ENCODE data around the gene MDFI.

The MDFI gene

DNA sequence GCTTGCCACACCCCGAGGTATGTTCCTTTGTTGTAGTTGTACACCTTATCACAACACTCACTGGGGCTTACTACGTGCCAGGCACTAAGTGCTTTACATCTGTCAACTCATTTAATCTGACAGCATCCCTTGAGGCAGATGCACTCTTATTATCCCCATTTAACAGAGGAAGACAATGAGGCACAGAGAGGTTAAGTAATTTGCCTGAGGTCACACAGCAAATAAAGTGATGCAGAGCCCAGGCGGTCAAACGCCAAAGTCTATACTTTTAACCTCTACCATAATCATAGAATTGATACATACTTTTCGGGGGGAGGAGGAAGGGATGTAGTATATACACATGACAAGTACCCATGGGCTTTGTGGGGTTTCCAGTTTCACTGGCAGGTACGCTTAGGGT, 37.7 kb downstream of the MDFI start:
- no peak overlapping the region for H3K4me3 ChIP-seq (ENCODE audit: low read length)
- DNase-seq (ENCODE audit: low read depth), result no peak
- TF ChIP-seq, protein P1, sequence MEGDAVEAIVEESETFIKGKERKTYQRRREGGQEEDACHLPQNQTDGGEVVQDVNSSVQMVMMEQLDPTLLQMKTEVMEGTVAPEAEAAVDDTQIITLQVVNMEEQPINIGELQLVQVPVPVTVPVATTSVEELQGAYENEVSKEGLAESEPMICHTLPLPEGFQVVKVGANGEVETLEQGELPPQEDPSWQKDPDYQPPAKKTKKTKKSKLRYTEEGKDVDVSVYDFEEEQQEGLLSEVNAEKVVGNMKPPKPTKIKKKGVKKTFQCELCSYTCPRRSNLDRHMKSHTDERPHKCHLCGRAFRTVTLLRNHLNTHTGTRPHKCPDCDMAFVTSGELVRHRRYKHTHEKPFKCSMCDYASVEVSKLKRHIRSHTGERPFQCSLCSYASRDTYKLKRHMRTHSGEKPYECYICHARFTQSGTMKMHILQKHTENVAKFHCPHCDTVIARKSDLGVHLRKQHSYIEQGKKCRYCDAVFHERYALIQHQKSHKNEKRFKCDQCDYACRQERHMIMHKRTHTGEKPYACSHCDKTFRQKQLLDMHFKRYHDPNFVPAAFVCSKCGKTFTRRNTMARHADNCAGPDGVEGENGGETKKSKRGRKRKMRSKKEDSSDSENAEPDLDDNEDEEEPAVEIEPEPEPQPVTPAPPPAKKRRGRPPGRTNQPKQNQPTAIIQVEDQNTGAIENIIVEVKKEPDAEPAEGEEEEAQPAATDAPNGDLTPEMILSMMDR (conservative IDR thresholded peaks at IDR 0.05; ENCODE audit: low read depth, low read length), result no peak

DNA sequence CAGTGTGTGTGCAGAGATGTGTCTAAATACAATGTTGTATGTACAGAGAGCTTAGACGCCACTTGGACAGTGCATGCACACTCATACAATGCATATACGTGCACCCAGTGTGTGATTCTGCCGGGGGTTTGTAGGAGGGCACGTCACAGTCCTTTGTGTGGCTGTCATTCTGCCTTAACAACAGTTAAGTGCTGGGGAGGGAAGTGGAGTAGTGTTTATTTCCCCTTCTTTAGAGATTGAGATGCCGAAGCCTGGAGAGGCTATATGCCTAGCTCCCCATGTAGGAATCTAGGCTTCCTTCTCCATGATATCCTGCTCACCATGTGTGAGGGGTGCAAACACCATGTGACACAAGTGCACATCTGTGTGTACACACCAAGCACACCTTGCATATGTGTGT, 38.2 kb downstream of the MDFI start:
- no peak overlapping the region for H3K4me3 ChIP-seq (ENCODE audit: low read length)
- no peak for DNase-seq (ENCODE audit: low read depth)
- TF ChIP-seq, protein P1 (conservative IDR thresholded peaks at IDR 0.05; ENCODE audit: low read depth, low read length), result no peak

GRCh38 chr6:41677124-41677921, 39.1 kb downstream of the MDFI start:
- TF ChIP-seq, protein P1 (conservative IDR thresholded peaks at IDR 0.05; ENCODE audit: low read depth, low read length), result no peak
- no peak overlapping the region for H3K4me3 ChIP-seq (ENCODE audit: low read length)
- DNase-seq (ENCODE audit: low read depth), result no peak

DNA sequence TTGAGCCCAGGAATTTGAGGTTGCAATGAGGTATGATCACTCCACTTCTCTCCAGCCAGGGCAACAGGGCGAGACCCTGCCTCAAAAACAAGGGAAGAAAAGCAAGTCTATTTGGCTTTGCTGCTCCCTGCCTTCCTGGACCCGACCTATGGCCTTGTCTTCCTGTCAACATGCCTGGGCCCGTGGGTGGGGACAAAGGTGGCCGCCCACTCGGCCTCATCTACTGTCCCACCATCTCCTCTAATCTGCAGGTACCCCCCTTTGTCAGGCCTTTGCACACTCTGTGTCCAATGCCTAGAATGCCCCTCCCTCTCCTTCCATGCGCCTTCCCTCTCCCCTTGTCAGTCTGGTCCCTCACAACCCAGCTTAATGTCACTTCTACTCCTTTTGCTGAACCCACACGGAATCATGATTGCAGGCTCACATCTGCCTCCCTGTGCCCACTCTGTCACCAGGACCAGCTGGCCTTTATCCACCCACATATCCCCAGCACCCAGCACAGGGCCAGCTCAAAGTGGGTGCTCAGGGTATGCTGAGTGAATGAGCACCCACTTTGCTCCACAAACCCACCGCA, 40.3 kb downstream of the MDFI start:
- no peak for DNase-seq (ENCODE audit: low read depth)
- TF ChIP-seq, protein P1 (conservative IDR thresholded peaks at IDR 0.05; ENCODE audit: low read depth, low read length), result no peak
- H3K4me3 ChIP-seq (ENCODE audit: low read length), result no peak overlapping the region

DNA sequence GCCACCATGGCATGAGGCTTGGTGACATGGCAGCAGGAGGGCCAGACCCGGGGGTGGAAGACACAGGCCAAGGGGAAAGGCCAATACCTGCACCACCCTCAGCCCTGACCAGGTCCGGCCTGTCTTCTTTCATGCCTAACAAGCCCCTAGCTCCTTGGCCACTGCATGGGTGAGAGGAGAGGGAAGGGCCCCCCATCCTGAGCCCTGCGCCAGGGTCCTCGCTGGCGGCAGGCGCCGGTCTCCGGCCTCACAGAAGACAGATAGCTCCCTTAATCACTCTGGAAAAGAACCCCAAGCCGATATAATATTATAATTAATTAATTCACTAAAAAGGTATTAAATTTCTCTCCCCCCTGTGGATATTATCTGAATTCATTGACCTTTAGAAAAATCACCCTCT, 41.4 kb downstream of the MDFI start:
- TF ChIP-seq, protein P1 (conservative IDR thresholded peaks at IDR 0.05; ENCODE audit: low read depth, low read length), result no peak
- no peak overlapping the region for H3K4me3 ChIP-seq (ENCODE audit: low read length)
- DNase-seq (ENCODE audit: low read depth), result no peak

DNA sequence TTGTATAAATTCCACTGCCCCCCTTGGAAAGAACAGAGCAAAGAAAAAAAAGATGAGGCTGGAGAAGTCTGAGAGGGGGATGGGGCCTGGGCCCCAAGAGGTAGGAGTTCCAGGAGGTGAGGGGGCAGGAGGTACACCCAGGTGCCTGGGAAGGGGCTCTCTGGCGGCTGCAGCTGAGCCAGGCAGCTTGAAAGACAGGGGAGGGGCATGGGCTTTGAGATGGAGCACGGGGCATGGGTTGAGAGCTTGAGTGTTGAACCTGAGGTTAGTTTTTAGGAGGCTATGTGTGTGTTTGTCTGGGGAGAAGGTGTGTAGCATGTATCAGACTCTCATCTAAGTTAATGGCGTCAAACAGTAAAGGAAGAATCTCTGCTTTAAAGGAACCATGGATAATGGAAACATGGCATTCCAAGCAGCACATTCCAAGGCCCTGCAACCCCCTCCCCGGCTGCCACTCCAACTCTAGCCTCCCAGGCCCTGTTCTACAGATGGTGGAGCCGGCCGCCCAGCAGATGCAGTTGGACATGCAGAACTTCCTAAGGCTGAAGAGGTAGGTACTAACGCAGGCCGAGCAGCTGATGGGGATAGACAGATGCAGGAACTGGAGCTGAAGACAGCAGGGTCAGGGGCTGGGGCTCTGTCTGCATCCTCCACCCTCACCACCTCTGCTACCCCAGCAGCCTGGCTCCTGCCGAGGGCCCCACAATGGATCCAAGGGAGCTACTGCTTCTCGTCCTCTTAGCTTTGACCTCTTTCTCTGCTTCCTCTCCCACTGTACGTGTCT, 42.1 kb downstream of the MDFI start:
- TF ChIP-seq, protein P1 (conservative IDR thresholded peaks at IDR 0.05; ENCODE audit: low read depth, low read length), result no peak
- no peak overlapping the region for H3K4me3 ChIP-seq (ENCODE audit: low read length)
- DNase-seq (ENCODE audit: low read depth), result no peak
